Measurements from ENCODE around the gene PPIG.

DNA sequence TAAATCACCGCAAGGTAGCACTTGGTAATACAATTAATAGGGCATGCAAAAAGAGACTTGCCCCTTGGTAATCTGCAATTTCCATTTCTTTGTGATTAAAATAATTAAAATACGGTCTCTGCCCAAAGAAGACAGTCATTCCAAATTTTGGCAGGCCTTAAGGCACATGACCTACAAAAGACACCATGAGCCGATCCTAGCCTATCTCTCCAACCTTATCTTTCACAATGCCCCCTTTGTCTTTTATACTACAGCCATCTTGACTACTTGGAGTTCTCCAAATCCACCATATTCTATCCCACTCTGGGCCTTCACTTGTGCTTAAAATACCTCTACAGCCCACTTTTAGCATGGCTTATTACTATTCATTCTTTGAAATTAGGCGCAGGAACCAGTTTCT is 86.8 kb downstream of the PPIG start:
- TF ChIP-seq, protein P1, sequence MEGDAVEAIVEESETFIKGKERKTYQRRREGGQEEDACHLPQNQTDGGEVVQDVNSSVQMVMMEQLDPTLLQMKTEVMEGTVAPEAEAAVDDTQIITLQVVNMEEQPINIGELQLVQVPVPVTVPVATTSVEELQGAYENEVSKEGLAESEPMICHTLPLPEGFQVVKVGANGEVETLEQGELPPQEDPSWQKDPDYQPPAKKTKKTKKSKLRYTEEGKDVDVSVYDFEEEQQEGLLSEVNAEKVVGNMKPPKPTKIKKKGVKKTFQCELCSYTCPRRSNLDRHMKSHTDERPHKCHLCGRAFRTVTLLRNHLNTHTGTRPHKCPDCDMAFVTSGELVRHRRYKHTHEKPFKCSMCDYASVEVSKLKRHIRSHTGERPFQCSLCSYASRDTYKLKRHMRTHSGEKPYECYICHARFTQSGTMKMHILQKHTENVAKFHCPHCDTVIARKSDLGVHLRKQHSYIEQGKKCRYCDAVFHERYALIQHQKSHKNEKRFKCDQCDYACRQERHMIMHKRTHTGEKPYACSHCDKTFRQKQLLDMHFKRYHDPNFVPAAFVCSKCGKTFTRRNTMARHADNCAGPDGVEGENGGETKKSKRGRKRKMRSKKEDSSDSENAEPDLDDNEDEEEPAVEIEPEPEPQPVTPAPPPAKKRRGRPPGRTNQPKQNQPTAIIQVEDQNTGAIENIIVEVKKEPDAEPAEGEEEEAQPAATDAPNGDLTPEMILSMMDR (conservative IDR thresholded peaks at IDR 0.05 in 1 of 2, IDR thresholded peaks at IDR 0.05 in 1 of 2; ENCODE audit: extremely low read depth in 1 of 2, insufficient read depth in 1 of 2, low read depth in 1 of 2, low read length in 2 of 2) = no peak
- no peak for TF ChIP-seq EZH2 (IDR thresholded peaks at IDR 0.05; ENCODE audit: borderline replicate concordance, low read length)

Data from mammary epithelial cell (primary cell).